HG02678 (cell line): ENCODE data around the gene SELENOK.

Experiments
- ATAC-seq: cut with Tn5 transposase; IDR thresholded peaks from one replicate; pipeline ENCODE4 v1.9.1; 2021; ENCODE audit warnings: mild to moderate bottlenecking, moderate library complexity; ENCODE audit not compliant: unreplicated experiment

Gene SELENOK

DNA sequence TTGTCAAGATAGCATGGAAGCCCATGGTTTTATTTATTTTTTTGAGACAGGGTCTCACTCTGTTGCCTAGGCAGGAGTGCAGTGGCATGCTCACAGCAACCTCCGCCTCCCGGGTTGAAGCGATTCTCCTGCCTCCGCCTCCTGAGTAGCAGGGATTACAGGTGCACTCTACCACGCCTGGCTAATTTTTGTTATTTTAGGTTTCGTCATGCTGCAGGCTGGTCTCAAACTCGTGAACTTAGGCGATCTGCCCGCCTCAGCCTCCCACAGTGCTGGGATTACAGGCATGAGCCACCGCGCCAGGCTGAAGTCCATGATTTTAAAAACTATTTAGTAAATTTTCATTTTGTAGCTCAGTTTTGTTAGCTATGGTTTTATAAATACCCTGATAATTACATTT is 7.0 kb downstream of the SELENOK start:
- no peak for ATAC-seq

DNA sequence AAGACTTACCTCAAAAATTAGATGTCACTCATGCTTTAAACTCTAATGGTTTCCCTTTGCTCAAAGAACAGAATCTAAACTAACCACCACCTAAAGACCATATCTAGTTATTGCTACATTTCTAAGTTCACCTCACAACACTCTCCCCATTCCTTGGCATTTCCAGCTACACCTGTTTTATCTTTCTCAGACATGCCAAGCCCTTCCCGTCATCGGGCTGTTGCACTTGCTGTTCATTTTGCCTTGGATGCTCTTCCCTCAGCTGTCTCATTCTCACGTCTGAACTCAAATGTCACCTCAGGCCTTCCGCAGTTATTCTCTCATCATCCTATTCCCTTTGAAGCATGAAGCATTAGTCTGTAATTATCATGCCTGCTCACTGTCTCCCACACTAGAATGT is 8.7 kb downstream of the SELENOK start:
- no peak for ATAC-seq

DNA sequence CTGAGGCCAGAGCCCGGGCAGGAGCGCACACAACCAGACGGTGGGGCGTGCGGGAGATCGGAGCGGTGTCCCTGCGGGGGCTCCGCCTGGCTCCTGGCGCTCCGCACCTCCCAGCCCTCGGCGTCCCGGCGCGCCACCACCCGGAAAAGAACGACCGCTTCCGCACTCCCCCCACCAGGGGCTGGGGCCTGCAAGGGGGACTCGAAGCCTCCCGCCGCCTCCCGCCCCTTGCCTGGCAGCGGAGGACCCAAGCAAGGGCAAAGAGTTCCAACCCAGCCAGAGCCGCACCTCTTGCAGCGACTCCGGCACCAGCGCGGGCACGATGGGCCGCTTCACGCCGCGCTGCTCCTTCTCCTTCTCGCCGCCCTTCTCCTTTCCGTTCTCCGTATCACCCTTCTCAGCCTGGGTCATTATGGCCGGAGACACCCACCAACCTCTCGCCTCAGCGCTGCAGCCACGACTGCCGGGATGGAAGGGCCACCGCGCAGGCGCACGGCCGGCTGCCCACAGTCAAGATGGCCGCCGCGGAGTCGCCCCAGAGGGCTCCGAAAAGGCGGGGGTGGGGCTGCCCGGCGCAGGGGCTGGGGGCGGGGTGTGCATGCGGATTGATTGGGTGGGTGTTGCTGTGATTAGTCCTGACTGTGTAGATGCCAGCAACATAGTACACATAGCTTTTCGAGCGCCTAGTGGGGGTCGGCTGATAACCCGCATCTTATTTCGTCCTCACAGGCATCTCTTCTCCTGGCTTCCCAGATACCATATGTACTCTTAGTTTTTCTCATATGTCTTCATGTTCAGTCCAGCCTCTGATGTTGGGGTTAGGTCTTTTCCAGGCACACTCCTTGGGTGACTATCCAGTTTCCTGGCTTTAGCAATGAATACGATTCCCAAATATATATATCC is 9.7 kb downstream of the SELENOK start, which contains the start of gene ACTR8:
TSS of gene ACTR8 (minus strand) at position 462 of the 903 bp plus-strand sequence. CDS start at position 411, 51 bp downstream.
- ATAC-seq: peak; percentile 81

DNA sequence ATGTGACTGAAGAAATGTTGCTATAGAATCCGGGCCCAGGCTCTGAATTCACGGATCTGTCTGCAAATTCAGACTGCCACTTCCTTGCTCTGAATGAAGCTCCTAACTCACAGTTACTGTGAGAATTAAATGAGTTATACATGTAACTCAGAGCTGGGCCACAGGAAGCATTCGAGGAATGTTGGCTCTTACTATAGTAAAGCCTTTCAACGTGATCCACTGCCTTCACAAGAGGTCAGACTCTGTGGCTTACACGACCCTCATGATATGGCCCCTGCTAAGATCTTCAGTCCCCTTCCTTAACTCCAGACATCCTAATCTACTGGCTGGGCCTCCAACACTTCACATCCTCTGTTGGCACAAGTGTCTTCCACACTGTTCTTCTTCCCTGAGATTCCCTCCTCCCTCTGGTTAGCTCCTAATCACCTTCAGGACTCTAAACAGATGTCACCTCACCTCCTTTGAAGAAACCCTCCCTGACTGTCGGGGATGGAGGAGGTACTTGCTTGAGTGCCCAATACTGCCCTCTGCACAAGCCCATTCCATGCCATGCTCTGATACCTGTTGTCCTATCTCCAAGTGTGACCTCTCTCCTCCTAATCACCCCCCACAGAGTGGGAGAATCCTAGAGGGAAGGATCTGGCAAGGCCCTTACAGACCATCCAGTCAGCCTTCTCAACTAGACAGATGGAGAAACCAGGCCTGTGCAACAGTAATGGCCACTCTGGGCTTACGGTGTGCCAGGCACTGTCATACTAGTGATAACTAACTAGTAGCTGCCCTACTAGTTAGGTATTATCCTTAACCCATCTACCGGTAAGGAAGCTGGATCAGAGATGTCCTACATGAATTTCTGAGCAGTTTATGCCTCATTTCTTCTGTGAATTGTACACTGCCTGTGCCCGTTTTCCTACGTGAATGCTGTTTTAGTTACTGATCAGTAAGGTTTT is 11.0 kb downstream of the SELENOK start:
- no peak for ATAC-seq

DNA sequence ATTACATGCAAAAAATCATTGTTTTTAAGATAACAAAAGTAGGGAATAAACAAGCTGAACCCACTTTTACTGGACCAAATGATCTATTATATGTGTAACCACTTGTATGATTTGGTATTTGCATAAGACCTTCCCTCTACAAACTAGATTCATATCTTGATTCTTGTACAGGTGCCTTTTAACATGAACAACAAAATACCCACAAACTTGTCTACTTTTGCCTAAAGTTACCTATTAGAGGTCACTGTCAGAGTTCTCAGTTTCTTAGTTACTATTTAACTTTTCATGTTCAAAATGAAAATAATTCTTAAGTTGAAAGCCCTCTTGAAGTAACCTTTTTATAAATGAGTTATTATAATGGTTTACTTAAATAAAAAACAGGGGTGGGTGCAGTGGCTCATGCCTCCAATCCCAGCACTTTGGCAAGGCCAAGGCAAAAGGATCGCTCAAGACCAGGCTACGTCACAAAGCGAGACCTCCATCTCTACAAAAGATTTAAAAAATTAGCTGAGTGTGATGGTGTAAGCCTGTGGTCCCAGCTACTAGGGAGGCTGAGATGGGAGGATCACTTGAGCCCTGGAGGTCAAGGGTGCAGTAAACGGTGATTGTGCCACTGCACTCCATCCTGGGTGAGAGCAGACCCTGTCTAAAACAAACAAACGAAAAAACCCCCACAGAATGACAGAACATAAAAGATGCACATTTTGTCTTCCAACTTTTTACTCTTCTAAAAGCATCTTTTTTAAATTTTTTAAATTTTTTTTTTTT is 25.7 kb downstream of the SELENOK start:
- ATAC-seq: peak; percentile 68

DNA sequence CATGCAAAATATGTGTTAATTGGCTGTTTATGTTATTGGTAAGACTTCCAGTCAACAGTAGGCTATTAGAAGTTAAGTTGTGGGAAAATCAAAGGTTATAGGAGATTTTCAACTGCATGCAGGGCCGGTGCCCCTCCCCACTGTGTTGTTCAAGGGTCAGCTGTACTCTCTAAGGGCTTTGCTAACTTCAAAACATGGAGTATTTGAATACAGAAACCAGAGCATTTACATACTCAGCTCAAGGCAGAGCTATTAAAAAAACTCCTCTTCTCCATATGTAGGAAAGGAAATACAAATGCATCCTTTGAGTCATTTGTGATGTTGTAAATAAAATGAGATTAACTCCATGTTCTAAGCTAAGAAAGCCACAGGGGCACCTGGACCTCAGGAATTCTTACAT is 28.5 kb downstream of the SELENOK start:
- peak; percentile 46 for ATAC-seq

DNA sequence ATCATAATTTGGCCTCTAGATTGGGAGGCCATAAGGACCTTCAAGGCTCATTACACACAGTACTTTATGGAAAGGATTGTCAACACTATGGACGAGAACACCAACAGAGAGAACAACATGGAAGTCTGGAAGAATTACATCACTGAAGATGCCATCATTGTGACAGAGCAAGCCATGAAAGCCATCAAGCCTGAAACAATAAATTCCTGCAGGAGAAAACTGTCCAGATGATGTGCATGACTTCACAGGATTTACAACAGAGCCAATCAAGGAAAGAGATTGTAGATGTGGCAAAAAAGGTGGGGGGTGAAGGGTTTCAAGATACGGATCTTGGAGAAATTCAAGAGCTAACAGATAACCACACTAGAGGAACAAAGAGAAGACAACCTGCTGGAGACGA is 29.4 kb downstream of the SELENOK start:
- no peak for ATAC-seq

DNA sequence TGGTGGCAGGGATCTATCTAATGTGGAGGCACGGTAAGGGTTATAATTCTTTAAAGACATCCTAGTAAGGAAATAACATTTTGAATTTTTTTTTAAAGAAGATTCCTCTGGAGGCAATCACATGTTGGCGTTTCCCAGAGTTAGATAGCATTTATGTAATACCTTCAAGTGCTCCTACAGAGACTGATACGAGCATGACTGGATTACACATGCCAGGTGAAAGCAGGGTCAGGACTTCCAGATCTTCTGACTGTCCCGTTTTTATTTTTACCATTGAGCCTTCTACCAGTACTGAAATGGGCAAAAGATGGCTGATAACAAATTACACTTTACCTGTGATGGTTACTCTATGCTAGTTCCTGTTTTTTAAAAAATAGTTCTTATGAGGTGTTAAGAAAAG is 31.5 kb downstream of the SELENOK start:
- no peak for ATAC-seq

DNA sequence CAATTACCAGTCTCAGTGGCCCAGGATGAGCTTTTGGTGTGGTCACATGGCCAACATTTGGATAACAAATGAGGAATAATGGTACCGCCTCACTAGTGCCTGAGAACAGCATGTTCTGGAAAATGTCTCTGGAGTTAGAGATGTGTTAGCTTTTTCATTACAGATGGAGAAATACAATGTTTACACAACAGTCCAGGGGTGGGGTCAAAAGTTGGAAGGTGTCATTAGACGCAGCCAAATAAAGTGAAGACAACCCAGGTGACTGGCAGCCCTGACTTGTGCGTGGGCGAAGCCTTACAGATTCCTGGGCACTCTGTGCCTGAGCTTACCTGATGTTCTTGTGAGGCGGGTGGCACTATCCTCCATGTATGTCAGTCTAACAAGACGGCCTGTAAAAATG is 32.5 kb downstream of the SELENOK start:
- ATAC-seq: no peak

DNA sequence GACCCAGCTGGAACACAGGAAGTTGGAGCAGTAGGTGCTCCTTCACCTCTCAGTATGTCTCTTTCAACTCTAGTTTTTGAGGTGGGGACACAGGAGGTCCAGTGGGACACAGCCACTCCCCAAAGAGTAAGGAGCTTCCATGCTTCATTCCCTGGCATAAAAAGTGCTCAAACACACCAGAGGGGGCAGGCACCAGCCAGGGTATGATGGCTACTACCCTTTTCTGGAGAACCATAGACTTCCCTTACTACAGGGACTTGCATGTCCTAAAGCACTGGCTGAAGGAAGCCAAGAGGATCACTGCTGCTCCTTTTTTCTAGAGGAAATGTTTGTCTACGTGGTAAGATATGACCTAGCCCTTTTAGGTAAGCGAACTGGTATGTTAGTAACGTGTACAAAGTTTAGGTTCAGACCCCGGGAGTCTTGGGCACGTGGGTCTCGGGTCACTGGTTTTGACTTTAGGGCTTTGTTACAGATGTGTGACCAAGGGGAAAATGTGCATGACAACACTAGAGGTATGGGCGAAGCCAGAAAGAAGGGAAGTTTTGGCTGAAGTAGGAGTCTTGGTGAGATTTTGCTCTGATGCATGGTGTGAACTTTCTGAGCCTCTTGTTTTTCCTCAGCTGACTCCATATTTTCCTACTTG is 33.4 kb downstream of the SELENOK start:
- ATAC-seq: no peak

DNA sequence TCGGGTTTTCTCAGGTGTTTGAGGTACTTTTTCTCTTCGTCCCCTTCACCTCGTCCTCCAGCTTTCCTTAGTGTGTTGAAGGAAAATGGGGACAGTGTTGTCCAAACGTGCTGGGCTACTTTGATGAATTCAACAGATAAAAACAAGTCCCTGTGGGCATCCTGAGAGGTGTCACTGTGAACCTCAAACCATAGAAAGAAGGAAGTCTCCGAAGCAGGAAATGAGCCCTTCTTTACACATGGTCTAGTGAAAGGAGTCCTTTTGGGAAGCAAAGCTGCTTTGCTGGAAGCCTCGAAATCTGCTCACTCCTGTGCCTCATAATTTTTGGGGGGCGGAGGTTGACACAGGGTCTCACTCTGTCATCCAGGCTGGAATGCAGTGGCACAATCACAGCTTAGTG is 34.7 kb downstream of the SELENOK start:
- ATAC-seq: peak; percentile 58

DNA sequence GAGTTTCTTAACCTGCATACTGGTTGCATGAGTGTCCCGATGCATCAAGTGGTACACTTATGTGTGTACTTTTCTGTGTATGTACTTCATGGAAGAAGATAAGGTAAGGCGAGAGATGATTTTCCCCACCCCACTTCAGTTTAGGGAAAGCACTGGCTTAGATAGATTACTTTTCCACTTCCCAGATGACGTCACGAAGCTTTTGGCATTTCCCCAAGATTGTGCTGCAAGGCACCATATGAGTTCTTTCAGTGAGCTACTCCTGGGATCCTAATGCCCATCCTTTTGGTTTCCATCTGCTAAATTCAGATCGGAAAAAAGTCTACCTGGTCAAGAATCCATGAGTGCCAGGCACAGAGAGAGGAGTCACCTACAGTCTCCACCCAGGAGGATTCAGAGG is 40.8 kb downstream of the SELENOK start:
- no peak for ATAC-seq

DNA sequence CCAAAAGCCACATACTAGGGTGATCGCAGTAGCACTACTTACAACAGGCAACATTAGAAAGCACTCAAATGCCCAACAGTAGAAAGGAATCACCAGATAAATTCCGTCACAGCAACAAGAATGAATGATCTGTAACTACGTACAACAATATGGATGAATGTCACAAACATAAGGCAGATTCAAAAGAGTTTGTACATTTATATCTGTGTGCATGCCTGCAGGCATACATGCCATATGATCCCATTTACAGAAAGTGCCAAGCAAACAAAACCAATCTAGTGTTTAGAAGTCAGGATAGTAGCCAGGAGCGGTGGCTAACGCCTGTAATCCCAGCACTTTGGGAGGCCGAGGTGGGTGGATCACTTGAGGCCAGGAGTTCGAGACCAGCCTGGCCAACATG is 41.7 kb downstream of the SELENOK start:
- ATAC-seq: no peak

DNA sequence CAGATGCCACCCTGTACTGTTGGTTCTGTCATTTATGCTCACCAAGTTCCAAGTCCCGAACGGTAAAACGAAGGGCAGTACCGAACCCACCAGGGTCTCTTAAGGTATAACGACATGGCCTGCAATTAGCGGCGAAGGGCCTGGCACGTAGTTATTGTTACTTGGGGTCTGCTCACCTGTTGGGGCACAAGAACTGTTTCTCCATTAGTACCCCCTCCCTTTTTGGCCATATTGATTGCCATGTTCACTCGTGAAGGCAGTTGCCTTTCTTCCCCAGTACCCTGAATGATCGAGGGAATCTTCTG is 44.9 kb downstream of the SELENOK start:
- no peak for ATAC-seq

DNA sequence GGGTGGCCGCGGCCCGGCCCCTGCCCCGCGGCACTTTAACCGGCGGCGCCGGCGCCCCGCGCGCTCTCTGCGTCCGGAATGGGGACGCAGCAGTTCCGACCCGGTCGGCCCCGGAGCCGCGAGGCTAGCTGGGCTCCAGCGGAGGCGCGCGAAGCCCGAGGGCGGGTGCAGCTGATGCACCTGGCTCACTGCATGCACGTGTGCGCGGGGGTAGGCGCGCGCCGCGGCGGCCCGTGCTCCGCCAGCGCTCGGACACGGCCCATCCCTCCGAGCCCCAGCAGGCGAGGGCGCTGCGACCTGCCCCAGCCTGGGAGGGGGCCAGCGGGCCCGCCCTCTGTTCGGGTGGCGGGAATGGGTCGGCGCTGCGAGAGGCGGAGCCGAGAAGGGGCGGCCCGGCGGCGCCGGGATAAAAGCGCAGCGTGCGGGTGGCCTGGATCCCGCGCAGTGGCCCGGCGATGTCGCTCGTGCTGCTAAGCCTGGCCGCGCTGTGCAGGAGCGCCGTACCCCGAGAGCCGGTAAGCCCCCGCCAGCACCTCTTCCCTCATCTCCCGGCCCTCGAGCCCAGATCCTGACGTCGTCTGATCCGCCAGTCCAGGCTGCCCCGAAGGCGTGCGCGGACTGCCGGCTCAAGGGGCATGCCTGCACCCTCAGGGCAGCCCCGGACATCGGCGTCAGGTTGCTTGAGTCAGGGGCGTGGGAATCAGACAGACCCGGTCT is 45.4 kb downstream of the SELENOK start, which contains the start of the genes CHDH and IL17RB:
TSS of gene CHDH (minus strand) at position 286 of the 717 bp plus-strand sequence. CDS start 22,411 bp downstream, outside the sequence.
TSS of gene IL17RB (plus strand) at position 435 of the 717 bp plus-strand sequence. CDS start at position 456, 21 bp downstream.
- peak; percentile 53 for ATAC-seq

DNA sequence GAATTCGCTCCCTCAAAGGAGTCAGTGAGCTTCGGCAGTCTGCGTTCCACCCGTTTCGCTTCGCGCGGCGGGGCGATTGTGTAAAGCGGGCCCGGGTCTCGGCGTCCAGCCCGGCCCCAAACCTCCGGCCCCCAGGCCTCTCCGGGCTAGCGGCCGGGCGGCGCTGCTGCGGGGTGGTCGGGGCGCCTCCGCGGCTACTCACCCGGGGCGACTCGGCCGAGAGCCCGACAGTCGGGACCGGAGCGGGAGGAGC is 45.9 kb downstream of the SELENOK start:
- peak; percentile 4 for ATAC-seq

DNA sequence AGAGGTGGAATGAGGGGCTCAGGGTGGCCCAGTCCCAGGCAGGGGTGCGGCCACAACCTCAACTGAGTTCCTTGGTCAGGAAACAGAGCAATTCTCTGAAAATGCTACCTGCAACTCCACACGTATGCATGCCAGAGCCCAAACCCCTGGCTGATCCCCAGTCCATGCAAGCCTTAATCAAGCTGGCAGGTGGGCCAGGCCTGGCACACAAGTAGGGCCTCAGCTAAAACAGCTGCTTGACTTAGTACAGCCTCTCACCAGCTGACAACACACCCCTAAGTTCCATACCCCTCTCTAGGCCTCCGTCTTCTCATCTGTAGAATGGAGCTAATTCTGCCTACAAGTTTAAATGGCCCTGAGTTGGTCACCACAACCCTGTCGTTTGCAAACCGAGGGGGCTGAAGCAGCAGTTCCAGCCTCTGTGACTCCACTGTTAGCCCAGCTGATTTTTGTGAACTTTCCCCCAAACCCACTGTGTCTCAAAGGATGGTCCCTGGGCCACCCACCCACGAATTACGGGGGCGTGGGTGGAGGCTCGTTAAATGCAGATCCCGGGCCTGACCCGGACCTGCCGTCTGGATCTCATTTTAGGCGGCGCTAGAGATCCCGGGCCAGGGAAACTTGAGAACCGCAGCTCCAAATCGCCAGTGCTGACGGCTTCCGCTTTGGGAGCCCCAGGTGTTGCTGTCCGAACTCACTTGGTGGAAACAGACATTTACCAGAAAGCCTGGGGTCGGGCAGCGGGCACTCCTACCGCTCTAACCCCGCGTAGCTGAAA is 46.4 kb downstream of the SELENOK start:
- ATAC-seq: peak; percentile 16

DNA sequence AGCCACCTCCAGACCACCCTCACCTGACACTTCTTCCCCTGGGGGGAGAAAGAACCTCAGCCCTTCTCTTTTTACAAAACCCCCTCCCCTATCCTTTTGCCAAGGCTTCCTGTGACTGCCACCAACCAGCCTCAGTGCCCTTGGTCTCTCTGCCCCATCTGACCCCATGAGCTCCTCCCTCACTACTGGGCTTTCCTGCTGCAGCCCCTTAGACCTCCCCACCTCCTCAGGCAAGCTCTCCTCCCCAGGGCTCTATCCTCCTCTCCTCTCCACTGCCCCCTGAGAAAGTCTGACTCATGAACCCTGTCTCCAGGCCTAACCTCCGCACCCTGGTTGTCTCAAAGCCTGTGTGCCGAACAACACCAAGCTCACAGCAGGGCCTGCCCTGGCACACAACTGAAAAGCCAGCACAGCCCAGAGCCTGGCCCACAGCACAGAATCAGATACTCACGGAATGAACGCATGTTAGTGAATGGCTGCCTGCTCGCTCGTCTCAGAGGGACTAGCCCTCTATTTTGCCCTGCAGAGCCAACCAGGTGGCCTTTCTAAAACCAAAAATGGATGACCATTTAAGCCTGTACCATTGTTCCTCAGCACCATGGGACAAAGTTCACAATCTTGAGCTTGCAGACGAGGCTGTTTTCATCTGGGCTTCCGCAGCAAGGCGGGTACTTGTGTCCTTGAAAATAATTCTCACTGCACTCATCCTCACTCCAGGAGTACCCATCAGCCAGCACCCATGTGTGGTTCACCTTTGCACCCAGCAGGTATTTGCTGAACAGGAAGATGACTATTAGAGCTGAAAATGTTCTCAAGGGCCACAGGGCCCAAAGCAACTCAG is 47.2 kb downstream of the SELENOK start:
- ATAC-seq: no peak
